SH-SY5Y (cell line): Measurements from ENCODE around the gene KRTAP23-1.

Experiments
- GATA2 ChIP-seq: IDR thresholded peaks from 2 replicates; pipeline ENCODE4 v1.6.1; 2011; ENCODE audit warnings: mild to moderate bottlenecking, low read depth, low read length
- GATA3 ChIP-seq: IDR thresholded peaks from 2 replicates; pipeline ENCODE4 v1.6.1; 2011; ENCODE audit warnings: low read depth, mild to moderate bottlenecking, low read length, moderate library complexity

DNA sequence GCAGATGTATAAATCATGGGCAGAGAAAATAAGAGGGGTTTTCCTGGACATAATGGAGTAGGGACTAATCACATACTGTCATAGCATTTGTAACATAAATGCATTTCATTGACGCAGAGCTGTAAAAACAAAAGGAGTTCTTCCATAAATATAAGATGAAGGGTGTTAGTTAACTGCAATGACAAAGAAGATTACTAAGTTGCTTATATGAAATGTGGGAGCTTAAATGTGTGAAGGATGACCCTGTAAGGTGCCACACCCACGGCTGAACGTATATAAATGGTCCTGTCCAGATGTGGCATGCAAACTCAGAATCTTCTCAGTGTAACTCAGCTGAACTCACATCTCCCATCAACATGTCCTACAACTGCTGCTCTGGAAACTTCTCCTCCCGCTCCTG is 47.3 kb upstream of the KRTAP23-1 start, which contains the start of gene KRTAP13-1:
- TF ChIP-seq GATA2: no peak
- TF ChIP-seq GATA3: no peak
